ENCODE measurements around the gene ABCB4.

GRCh38 chr7:87511510-87511909 is 36.0 kb upstream of the ABCB4 start:
- no peak for TF ChIP-seq ISL1 (CRISPR knock-in tag; IDR thresholded peaks at IDR 0.05)
- no peak for TF ChIP-seq POU6F1 (CRISPR knock-in tag; IDR thresholded peaks at IDR 0.05; ENCODE audit: borderline replicate concordance, low read depth)
- TF ChIP-seq ZFP3 (CRISPR knock-in tag; IDR thresholded peaks at IDR 0.05): no peak
- TF ChIP-seq BACH2 (CRISPR knock-in tag; IDR thresholded peaks at IDR 0.05; ENCODE audit: borderline replicate concordance): no peak
- TF ChIP-seq PATZ1 (CRISPR knock-in tag; IDR thresholded peaks at IDR 0.05; ENCODE audit: borderline replicate concordance): no peak
- no peak for TF ChIP-seq ZC3H10 (CRISPR knock-in tag; IDR thresholded peaks at IDR 0.05)
- TF ChIP-seq ZFP30 (CRISPR knock-in tag; IDR thresholded peaks at IDR 0.05): no peak
- no peak for TF ChIP-seq CSDC2 (CRISPR knock-in tag; IDR thresholded peaks at IDR 0.05)
- TF ChIP-seq TOX (CRISPR knock-in tag; IDR thresholded peaks at IDR 0.05; ENCODE audit: borderline replicate concordance): no peak
- no peak for TF ChIP-seq OSR1 (CRISPR knock-in tag; IDR thresholded peaks at IDR 0.05)
- TF ChIP-seq ARNTL (CRISPR knock-in tag; IDR thresholded peaks at IDR 0.05; ENCODE audit: borderline replicate concordance, low read depth): no peak
